ENCODE measurements around the gene SYNDIG1. TPM values are rescaled to one million over a fixed set of nuclear protein-coding genes. Genes with fewer than 3 reads are reported as not detected.

The SYNDIG1 gene
- total and polyA plus RNA-seq, 4 experiments from 2014 or later, result not detected

- Mint-ChIP-seq H3K4me3 (no peak overlapping the region), H3K4me1 (no peaks in the 10 kb centered on the region), H3K27me3 (peaks cover 3 to 15% of the 10 kb centered on the region in 2 donors), H3K9me3 (peaks cover 0 to 2% (median 0%) of the 10 kb centered on the region in 8 donors), H3K36me3 (peaks cover 0 to 3% of the 10 kb centered on the region in 2 donors), H3K27ac (peak overlapping the region in 1 of 7 donors; percentile 59)
- no peak for DNase-seq
- intact Hi-C loops (cut with micrococcal nuclease), result no loop called here
- Histone ChIP-seq H3K27me3 (ENCODE audit: insufficient read depth, low read length) (no peaks in the 10 kb centered on the region), H3K4me3 (ENCODE audit: low read length in 2 of 2) (no peak overlapping the region), H3K4me1 (ENCODE audit: insufficient read depth, low read length) (no peaks in the 10 kb centered on the region), H3K9me3 (ENCODE audit: control insufficient read depth in 1 of 2, low read length in 2 of 2) (no peaks in the 10 kb centered on the region), H3K27ac (ENCODE audit: low read depth, low read length) (no peak overlapping the region), H3K36me3 (ENCODE audit: insufficient read depth, low read length) (no peaks in the 10 kb centered on the region)
- ChIA-PET CTCF (ENCODE audit: partially characterized antibody) (no interaction called here), POLR2A (ENCODE audit: partially characterized antibody) (no interaction called here)
Observed at GRCh38 chr20:24695529-24696225, 226.2 kb downstream of the SYNDIG1 start.

- ChIA-PET POLR2A (ENCODE audit: partially characterized antibody) (no interaction called here), CTCF (ENCODE audit: partially characterized antibody) (no interaction called here)
- Histone ChIP-seq H3K27me3 (ENCODE audit: insufficient read depth, low read length) (no peaks in the 10 kb centered on the region), H3K27ac (ENCODE audit: low read depth, low read length) (no peak overlapping the region), H3K9me3 (ENCODE audit: control insufficient read depth in 1 of 2, low read length in 2 of 2) (no peaks in the 10 kb centered on the region), H3K36me3 (ENCODE audit: insufficient read depth, low read length) (no peaks in the 10 kb centered on the region), H3K4me3 (ENCODE audit: low read length in 2 of 2) (no peak overlapping the region), H3K4me1 (ENCODE audit: insufficient read depth, low read length) (no peaks in the 10 kb centered on the region)
- Mint-ChIP-seq H3K27ac (no peak overlapping the region), H3K27me3 (peaks cover 3 to 21% of the 10 kb centered on the region in 2 donors), H3K9me3 (peaks cover 0 to 4% (median 0%) of the 10 kb centered on the region in 8 donors), H3K36me3 (peaks cover 0 to 3% of the 10 kb centered on the region in 2 donors), H3K4me3 (no peak overlapping the region), H3K4me1 (no peaks in the 10 kb centered on the region)
- intact Hi-C loops (cut with micrococcal nuclease), result no loop called here
- DNase-seq, result no peak
Observed at GRCh38 chr20:24696396-24696795, 227.0 kb downstream of the SYNDIG1 start.

- CTCF ChIA-PET (ENCODE audit: partially characterized antibody), result no interaction called here
- H3K27ac ChIP-seq (ENCODE audit: low read depth, low read length), result no peak overlapping the region
- H3K36me3 Mint-ChIP-seq, result peaks cover 0 to 3% of the 10 kb centered on the region in 2 donors
- POLR2A ChIA-PET (ENCODE audit: partially characterized antibody), result no interaction called here
- H3K4me1 Mint-ChIP-seq, result no peaks in the 10 kb centered on the region
- no peaks in the 10 kb centered on the region for H3K27me3 ChIP-seq (ENCODE audit: insufficient read depth, low read length)
- no peaks in the 10 kb centered on the region for H3K4me1 ChIP-seq (ENCODE audit: insufficient read depth, low read length)
- intact Hi-C loops (cut with micrococcal nuclease), result no loop called here
- H3K9me3 ChIP-seq (ENCODE audit: control insufficient read depth in 1 of 2, low read length in 2 of 2), result no peaks in the 10 kb centered on the region
- H3K27me3 Mint-ChIP-seq, result peaks cover 3 to 20% of the 10 kb centered on the region in 2 donors
- H3K36me3 ChIP-seq (ENCODE audit: insufficient read depth, low read length), result no peaks in the 10 kb centered on the region
- H3K27ac Mint-ChIP-seq, result no peak overlapping the region
- H3K4me3 ChIP-seq (ENCODE audit: low read length in 2 of 2), result no peak overlapping the region
- H3K4me3 Mint-ChIP-seq, result no peak overlapping the region
- no peak for DNase-seq
- H3K9me3 Mint-ChIP-seq, result peaks cover 0 to 4% (median 0%) of the 10 kb centered on the region in 8 donors
Observed at GRCh38 chr20:24697411-24697810, 228.0 kb downstream of the SYNDIG1 start.

GRCh38 chr20:24698189-24698588 is 228.8 kb downstream of the SYNDIG1 start:
- ChIA-PET CTCF (ENCODE audit: partially characterized antibody) (no interaction called here), POLR2A (ENCODE audit: partially characterized antibody) (no interaction called here)
- DNase-seq, result no peak
- Histone ChIP-seq H3K9me3 (ENCODE audit: control insufficient read depth in 1 of 2, low read length in 2 of 2) (no peaks in the 10 kb centered on the region), H3K36me3 (ENCODE audit: insufficient read depth, low read length) (no peaks in the 10 kb centered on the region), H3K27me3 (ENCODE audit: insufficient read depth, low read length) (no peaks in the 10 kb centered on the region), H3K4me1 (ENCODE audit: insufficient read depth, low read length) (no peaks in the 10 kb centered on the region), H3K27ac (ENCODE audit: low read depth, low read length) (no peak overlapping the region), H3K4me3 (ENCODE audit: low read length in 2 of 2) (no peak overlapping the region)
- Mint-ChIP-seq H3K4me3 (no peak overlapping the region), H3K4me1 (no peaks in the 10 kb centered on the region), H3K36me3 (peaks cover 0 to 3% of the 10 kb centered on the region in 2 donors), H3K27me3 (peaks cover 3 to 17% of the 10 kb centered on the region in 2 donors), H3K27ac (no peak overlapping the region), H3K9me3 (peaks cover 0 to 4% (median 0%) of the 10 kb centered on the region in 8 donors)
- intact Hi-C loops (cut with micrococcal nuclease), result no loop called here

- CTCF ChIA-PET (ENCODE audit: partially characterized antibody), result no interaction called here
- no peak overlapping the region for H3K27ac ChIP-seq (ENCODE audit: low read depth, low read length)
- H3K4me1 ChIP-seq (ENCODE audit: insufficient read depth, low read length), result no peaks in the 10 kb centered on the region
- peak overlapping the region in 1 of 7 donors; percentile 6 for H3K27ac Mint-ChIP-seq
- peaks cover 3 to 17% of the 10 kb centered on the region in 2 donors for H3K27me3 Mint-ChIP-seq
- intact Hi-C loops (cut with micrococcal nuclease), result no loop called here
- peaks cover 0 to 4% (median 0%) of the 10 kb centered on the region in 8 donors for H3K9me3 Mint-ChIP-seq
- H3K27me3 ChIP-seq (ENCODE audit: insufficient read depth, low read length), result no peaks in the 10 kb centered on the region
- no peak overlapping the region for H3K4me3 ChIP-seq (ENCODE audit: low read length in 2 of 2)
- H3K4me3 Mint-ChIP-seq, result no peak overlapping the region
- H3K4me1 Mint-ChIP-seq, result no peaks in the 10 kb centered on the region
- POLR2A ChIA-PET (ENCODE audit: partially characterized antibody), result no interaction called here
- H3K36me3 Mint-ChIP-seq, result peaks cover 0 to 3% of the 10 kb centered on the region in 2 donors
- H3K9me3 ChIP-seq (ENCODE audit: control insufficient read depth in 1 of 2, low read length in 2 of 2), result no peaks in the 10 kb centered on the region
- no peaks in the 10 kb centered on the region for H3K36me3 ChIP-seq (ENCODE audit: insufficient read depth, low read length)
- DNase-seq, result no peak
Observed at GRCh38 chr20:24698706-24699206, 229.3 kb downstream of the SYNDIG1 start.

GRCh38 chr20:24699321-24700165 is 230.1 kb downstream of the SYNDIG1 start:
- H3K27me3 Mint-ChIP-seq, result peaks cover 3 to 17% of the 10 kb centered on the region in 2 donors
- intact Hi-C loops (cut with micrococcal nuclease), result no loop called here
- no peak for DNase-seq
- H3K27ac ChIP-seq (ENCODE audit: low read depth, low read length), result no peak overlapping the region
- POLR2A ChIA-PET (ENCODE audit: partially characterized antibody), result no interaction called here
- H3K4me1 ChIP-seq (ENCODE audit: insufficient read depth, low read length), result no peaks in the 10 kb centered on the region
- no peak overlapping the region for H3K4me3 ChIP-seq (ENCODE audit: low read length in 2 of 2)
- H3K27me3 ChIP-seq (ENCODE audit: insufficient read depth, low read length), result no peaks in the 10 kb centered on the region
- no peak overlapping the region for H3K27ac Mint-ChIP-seq
- H3K36me3 Mint-ChIP-seq, result peaks cover 0 to 3% of the 10 kb centered on the region in 2 donors
- H3K9me3 Mint-ChIP-seq, result peaks cover 0 to 4% (median 0%) of the 10 kb centered on the region in 8 donors
- no peaks in the 10 kb centered on the region for H3K36me3 ChIP-seq (ENCODE audit: insufficient read depth, low read length)
- H3K9me3 ChIP-seq (ENCODE audit: control insufficient read depth in 1 of 2, low read length in 2 of 2), result no peaks in the 10 kb centered on the region
- no peak overlapping the region for H3K4me3 Mint-ChIP-seq
- H3K4me1 Mint-ChIP-seq, result no peaks in the 10 kb centered on the region
- CTCF ChIA-PET (ENCODE audit: partially characterized antibody), result no interaction called here

- intact Hi-C loops (cut with micrococcal nuclease), result no loop called here
- H3K27ac Mint-ChIP-seq, result no peak overlapping the region
- H3K9me3 Mint-ChIP-seq, result peaks cover 0 to 2% (median 0%) of the 10 kb centered on the region in 8 donors
- Histone ChIP-seq H3K27ac (ENCODE audit: low read depth, low read length) (no peak overlapping the region), H3K4me1 (ENCODE audit: insufficient read depth, low read length) (no peaks in the 10 kb centered on the region), H3K9me3 (ENCODE audit: control insufficient read depth in 1 of 2, low read length in 2 of 2) (no peaks in the 10 kb centered on the region), H3K36me3 (ENCODE audit: insufficient read depth, low read length) (no peaks in the 10 kb centered on the region), H3K4me3 (ENCODE audit: low read length in 2 of 2) (no peak overlapping the region), H3K27me3 (ENCODE audit: insufficient read depth, low read length) (no peaks in the 10 kb centered on the region)
- H3K4me1 Mint-ChIP-seq, result no peaks in the 10 kb centered on the region
- ChIA-PET POLR2A (ENCODE audit: partially characterized antibody) (no interaction called here), CTCF (ENCODE audit: partially characterized antibody) (no interaction called here)
- no peak for DNase-seq
- H3K4me3 Mint-ChIP-seq, result no peak overlapping the region
- H3K27me3 Mint-ChIP-seq, result peaks cover 3 to 15% of the 10 kb centered on the region in 2 donors
- peaks cover 0 to 3% of the 10 kb centered on the region in 2 donors for H3K36me3 Mint-ChIP-seq
Observed at GRCh38 chr20:24700166-24700860, 230.9 kb downstream of the SYNDIG1 start.

All from CD4-positive, alpha-beta memory T cell (primary cell).